GM13976 (cell line): ENCODE measurements around the gene SPATA31D3.
"Not testable (repeated sequence)": the region's sequence is repeated elsewhere in the genome, so short reads cannot be mapped to it uniquely, and the experiment has no call there.

ENCODE experiments used
- DNase-seq: peaks from one replicate; pipeline ENCODE4 v3.0.0; 2012; ENCODE audit warnings: low spot score
- in situ Hi-C: fragments of 300-500 bp; cut with MboI; formaldehyde crosslinking; loops from one replicate; pipeline ENCODE4 v1.12.0; 2022; ENCODE audit warnings: low sequenced_read_pairs, mixed read lengths, inconsistent platforms; ENCODE audit not compliant: unreplicated experiment
- TF ChIP-seq, protein P1 (sequence below): IDR thresholded peaks from 2 replicates; pipeline ENCODE4 v1.5.1; 2012; ENCODE audit warnings: borderline replicate concordance, mild to moderate bottlenecking; ENCODE audit not compliant: insufficient read depth; ENCODE audit errors: extremely low read depth, missing control alignments, control extremely low read depth

Gene SPATA31D3

DNA sequence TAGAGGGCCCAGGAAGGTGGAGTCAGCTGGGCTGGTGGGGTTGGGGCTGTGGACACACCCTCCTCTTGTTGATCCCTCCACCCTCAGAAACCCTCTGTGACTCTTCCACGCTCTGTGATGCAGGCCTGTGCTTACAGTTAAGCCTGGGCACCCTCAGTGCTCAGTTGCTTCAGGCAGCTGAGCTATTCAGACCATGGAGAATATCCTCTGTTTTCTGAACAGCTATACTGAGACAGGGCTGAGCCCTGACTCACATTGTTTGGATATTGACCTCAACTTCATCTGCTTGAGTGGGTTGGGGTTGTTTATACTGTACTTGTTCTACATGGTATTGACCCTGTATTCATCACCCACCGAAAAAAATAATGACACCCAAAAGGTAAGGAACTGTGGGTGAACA is at the start of gene SPATA31D3:
Gene SPATA31D3, plus strand, starts transcription at position 108 of the 400 bp plus-strand sequence. Its CDS starts 86 bp downstream, at position 194.
- in situ Hi-C loops, DNase-seq: not testable (repeated sequence)

- DNase-seq = no peak
- TF ChIP-seq, protein P1, sequence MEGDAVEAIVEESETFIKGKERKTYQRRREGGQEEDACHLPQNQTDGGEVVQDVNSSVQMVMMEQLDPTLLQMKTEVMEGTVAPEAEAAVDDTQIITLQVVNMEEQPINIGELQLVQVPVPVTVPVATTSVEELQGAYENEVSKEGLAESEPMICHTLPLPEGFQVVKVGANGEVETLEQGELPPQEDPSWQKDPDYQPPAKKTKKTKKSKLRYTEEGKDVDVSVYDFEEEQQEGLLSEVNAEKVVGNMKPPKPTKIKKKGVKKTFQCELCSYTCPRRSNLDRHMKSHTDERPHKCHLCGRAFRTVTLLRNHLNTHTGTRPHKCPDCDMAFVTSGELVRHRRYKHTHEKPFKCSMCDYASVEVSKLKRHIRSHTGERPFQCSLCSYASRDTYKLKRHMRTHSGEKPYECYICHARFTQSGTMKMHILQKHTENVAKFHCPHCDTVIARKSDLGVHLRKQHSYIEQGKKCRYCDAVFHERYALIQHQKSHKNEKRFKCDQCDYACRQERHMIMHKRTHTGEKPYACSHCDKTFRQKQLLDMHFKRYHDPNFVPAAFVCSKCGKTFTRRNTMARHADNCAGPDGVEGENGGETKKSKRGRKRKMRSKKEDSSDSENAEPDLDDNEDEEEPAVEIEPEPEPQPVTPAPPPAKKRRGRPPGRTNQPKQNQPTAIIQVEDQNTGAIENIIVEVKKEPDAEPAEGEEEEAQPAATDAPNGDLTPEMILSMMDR = no peak
- in situ Hi-C loops = no loop called here
These were observed 49.4 kb upstream of the SPATA31D3 start for GRCh38 chr9:81893929-81894328.

DNA sequence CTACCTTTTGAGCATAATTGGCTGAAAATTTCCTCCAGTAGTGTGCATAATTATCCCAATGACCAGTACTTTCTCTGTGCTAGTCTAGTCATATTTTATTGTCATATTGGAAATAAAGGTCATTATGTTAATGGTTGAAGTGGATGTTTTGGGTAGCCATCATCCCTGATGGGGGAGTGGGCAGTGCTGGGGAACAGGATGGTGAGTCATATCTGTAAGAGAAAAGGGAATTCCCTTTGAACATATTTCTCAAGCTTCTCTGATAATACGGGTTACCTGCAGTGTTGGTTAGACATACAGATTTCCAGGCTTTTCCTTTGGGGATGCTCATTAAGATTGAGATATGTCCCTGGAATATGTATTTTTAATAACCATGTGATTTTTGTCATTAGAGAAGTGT is 48.4 kb upstream of the SPATA31D3 start:
- in situ Hi-C loops = no loop called here
- TF ChIP-seq, protein P1 = no peak
- DNase-seq = no peak

GRCh38 chr9:81896070-81896469 is 47.2 kb upstream of the SPATA31D3 start:
- DNase-seq = no peak
- TF ChIP-seq, protein P1 = no peak
- in situ Hi-C loops = no loop called here

DNA sequence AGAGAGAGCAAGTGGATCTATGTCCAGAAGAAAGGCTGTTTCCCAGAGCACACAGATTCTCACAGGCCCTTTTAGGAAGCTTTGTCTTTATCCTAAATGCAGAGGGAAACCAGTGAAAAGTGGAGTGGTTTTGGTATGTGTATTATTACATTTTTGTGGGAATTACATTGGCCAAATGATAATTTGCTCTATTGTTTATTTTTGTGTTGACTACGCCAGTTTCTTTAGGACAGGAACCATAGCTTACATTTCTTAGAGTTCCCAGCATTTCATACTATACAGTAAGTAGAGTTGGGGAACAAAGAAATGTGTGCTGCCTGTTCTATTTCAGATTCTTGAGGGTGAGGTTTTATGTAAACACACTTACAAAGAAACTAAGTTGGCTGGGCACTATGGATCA is 44.4 kb upstream of the SPATA31D3 start:
- in situ Hi-C loops = no loop called here
- TF ChIP-seq, protein P1 = no peak

DNA sequence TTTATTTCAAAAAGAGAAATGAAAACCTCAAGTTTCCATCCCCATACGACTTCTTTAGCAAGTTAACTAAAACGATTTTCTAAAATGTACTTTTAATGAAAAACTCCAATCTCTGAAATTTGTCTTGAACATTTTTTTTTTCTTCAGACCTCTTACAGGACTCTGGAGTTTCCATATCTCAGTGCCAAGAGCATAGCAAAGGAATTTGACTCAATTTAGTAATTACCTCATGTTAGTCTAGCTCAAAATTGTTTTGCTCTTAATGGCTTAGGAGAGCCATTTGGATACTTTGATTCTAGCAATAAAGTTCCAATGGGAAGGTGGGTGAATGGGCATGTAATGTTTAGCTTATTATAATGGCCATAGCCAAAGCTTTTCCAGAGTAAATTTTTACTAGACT is 41.1 kb upstream of the SPATA31D3 start:
- in situ Hi-C loops = no loop called here
- no peak for DNase-seq
- TF ChIP-seq, protein P1 = no peak

More for the DNA sequence above, 44.4 kb upstream of the SPATA31D3 start:
- no peak for DNase-seq

DNA sequence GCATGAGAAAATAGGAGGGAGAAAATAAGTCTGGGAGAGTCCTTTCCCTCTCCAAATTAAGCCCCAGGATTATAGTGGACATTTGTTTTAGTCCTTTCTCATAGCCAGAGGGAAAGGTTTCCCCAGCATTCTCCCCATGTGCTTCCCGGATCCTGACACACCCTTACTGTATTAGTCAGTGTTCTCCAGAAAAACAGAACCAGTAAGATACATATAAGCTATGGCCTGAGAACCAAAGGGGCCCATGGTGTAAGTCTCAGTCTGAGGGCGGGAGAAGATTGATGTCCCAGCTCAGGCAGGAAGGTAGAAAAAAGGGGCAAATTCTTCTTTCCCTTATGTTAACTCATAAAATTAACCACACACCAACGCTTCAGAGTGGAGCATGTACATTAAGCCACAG is 40.7 kb upstream of the SPATA31D3 start:
- TF ChIP-seq, protein P1 = no peak
- in situ Hi-C loops = no loop called here
- no peak for DNase-seq

GRCh38 chr9:81906671-81907070 is 36.6 kb upstream of the SPATA31D3 start:
- in situ Hi-C loops = no loop called here
- TF ChIP-seq, protein P1 = no peak
- DNase-seq = no peak
